AG04450 (cell line): Measurements from ENCODE around the gene MITF. TPM values are rescaled to one million over a fixed set of nuclear protein-coding genes. Genes with fewer than 3 reads are reported as not detected.

Experiments
- CTCF ChIA-PET: fragments of 300-600, 350-600 bp; formaldehyde crosslinking; extraction: SDS; loops from one replicate; lab custom pipeline; 2022; ENCODE audit warnings: antibody characterized with exemption, inconsistent platforms; lab: Charles Lee
- POLR2A ChIA-PET: fragments of 350-600 bp; formaldehyde crosslinking; extraction: SDS; loops from one replicate; lab custom pipeline; 2021; ENCODE audit warnings: antibody characterized with exemption, inconsistent platforms; lab: Yijun Ruan, JAX
- DNase-seq: peaks from one replicate; pipeline ENCODE4 v3.0.0-alpha.2; 2011; ENCODE audit warnings: low read depth, low spot score
- H3K27ac ChIP-seq: one replicate; pipeline ENCODE4 v1.5.1; 2012; ENCODE audit warnings: low read depth, low read length, control low read depth
- H3K27me3 ChIP-seq: one replicate; pipeline ENCODE4 v1.6.0; 2012; ENCODE audit warnings: low read length; ENCODE audit not compliant: control insufficient read depth, insufficient read depth
- H3K4me3 ChIP-seq: 2 replicates; pipeline ENCODE4 v1.5.1; 2011; ENCODE audit warnings: mild to moderate bottlenecking, low read depth, low read length, control low read depth
- H3K9me3 ChIP-seq: 2 replicates; pipeline ENCODE4 v1.5.1; 2012; ENCODE audit warnings: low read length; ENCODE audit not compliant: control insufficient read depth, insufficient read depth
- polyA plus RNA-seq: library from polyadenylated mRNA; depleted of rRNA; stranded (reverse); fragments of >200 nt; gene quantifications from 2 replicates; pipeline ENCODE4 v1.2.3, GENCODE V29; 2011
- TF ChIP-seq, protein P1 (sequence below): IDR thresholded peaks from 2 replicates; pipeline ENCODE4 v1.5.1; 2011; ENCODE audit warnings: low read depth, low read length, control low read depth, inconsistent platforms

Gene MITF
- polyA plus RNA-seq, 1 experiment = 32.2 TPM

DNA sequence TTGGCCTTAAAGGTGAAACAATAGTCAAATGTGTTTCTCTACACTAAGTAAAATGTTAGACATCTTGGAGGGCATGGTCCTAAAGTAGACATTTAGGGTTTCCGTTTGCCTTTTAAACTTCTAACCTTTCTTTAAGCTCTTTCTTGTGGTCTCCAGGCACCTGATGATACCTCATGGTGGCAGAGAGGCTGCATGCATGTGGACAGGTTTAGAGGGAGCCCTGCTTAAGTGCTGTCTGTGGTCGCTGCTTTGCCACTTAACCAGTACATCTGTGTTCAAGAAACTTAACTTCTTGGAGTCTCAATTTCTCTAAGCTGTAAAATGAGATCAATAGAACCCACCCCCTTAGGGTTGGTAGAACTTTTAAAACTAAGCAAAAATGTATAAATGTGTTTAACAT lies 6.2 kb downstream of the MITF start:
- DNase-seq = no peak
- POLR2A ChIA-PET = no interaction called here
- no peaks in the 10 kb centered on the region for H3K27me3 ChIP-seq
- H3K9me3 ChIP-seq = no peaks in the 10 kb centered on the region
- CTCF ChIA-PET = interaction anchor here (1.4 kb wide), 1 partner anchor 109 kb away, joined by 3 read pairs; no protein-coding TSS in a partner anchor
- no peak overlapping the region for H3K4me3 ChIP-seq
- no peak overlapping the region for H3K27ac ChIP-seq
- TF ChIP-seq, protein P1, sequence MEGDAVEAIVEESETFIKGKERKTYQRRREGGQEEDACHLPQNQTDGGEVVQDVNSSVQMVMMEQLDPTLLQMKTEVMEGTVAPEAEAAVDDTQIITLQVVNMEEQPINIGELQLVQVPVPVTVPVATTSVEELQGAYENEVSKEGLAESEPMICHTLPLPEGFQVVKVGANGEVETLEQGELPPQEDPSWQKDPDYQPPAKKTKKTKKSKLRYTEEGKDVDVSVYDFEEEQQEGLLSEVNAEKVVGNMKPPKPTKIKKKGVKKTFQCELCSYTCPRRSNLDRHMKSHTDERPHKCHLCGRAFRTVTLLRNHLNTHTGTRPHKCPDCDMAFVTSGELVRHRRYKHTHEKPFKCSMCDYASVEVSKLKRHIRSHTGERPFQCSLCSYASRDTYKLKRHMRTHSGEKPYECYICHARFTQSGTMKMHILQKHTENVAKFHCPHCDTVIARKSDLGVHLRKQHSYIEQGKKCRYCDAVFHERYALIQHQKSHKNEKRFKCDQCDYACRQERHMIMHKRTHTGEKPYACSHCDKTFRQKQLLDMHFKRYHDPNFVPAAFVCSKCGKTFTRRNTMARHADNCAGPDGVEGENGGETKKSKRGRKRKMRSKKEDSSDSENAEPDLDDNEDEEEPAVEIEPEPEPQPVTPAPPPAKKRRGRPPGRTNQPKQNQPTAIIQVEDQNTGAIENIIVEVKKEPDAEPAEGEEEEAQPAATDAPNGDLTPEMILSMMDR = no peak

DNA sequence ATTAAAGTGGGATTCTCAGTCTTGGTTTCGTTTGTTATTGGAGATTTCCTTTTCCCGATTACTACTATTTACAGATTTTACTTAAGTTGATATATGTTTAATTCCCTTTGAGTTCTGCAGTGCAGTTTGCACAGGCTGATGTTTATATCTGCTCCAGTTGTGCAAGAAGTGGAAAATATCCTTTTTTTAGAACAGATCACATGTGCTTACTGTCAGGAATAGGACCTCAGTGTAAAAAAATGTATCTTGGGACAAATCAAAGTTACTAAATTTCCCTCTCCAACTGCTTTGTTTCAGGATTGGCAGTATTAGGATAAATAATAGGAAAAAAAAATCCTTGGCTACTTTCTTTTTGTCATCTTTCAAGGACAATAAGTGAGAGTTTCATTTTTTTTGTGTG lies 6.9 kb downstream of the MITF start:
- Histone ChIP-seq H3K4me3 (no peak overlapping the region), H3K27me3 (no peaks in the 10 kb centered on the region), H3K27ac (no peak overlapping the region), H3K9me3 (no peaks in the 10 kb centered on the region)
- ChIA-PET POLR2A (interaction anchor here (0.6 kb wide), 1 partner anchor 39 kb away, joined by 4 read pairs; no protein-coding TSS in a partner anchor), CTCF (interaction anchor here (0.7 to 1.4 kb wide), 2 partner anchors 20 to 109 kb away, joined by 3 read pairs; no protein-coding TSS in a partner anchor)
- TF ChIP-seq, protein P1 = no peak
- DNase-seq = peak; percentile 36

DNA sequence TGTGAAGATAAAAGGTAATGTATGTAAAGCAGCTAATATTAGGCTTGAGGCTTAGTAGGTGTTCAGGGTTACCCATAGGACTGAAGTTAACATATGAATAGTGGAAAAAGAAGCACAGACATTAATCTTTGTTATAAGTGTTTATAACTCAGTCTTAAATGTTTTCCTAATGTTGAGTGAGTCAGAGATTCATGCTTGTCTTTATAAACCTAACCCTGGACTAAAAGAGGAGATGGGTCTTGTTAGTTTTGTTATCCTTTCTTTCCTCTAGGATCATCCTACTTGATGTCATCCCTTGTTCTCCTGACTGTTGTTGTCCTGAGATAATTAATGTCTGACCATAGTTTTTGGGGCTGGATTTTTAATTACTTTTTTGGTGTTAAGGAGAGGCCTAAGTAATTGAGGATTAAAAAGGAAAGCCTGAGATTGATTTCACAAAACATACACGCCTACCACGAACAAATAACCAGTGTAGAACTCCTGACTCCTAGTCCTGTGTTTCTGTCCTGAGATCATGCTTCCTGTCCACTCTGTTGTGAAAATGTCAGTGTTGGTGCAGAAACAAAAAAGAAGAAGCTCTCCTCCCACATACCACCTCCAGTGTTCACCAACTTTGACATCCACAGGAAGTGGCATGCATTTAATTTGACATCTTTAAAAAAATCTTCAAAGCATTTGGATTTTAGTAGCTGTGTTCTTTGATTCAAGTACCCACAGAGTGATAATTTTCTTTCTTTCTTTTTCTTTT lies 8.4 kb downstream of the MITF start:
- Histone ChIP-seq H3K9me3 (peaks cover 1% of the 10 kb centered on the region), H3K27me3 (no peaks in the 10 kb centered on the region), H3K4me3 (no peak overlapping the region), H3K27ac (peak overlapping the region; percentile 49)
- POLR2A ChIA-PET = interaction anchor here (1.5 kb wide), 1 partner anchor 23 kb away, joined by 4 read pairs; no protein-coding TSS in a partner anchor
- DNase-seq = no peak
- CTCF ChIA-PET = interaction anchor here (0.6 to 1.5 kb wide), 3 partner anchors 45 to 108 kb away, joined by 3 to 5 read pairs (median 3); no protein-coding TSS in a partner anchor
- TF ChIP-seq, protein P1 = no peak

DNA sequence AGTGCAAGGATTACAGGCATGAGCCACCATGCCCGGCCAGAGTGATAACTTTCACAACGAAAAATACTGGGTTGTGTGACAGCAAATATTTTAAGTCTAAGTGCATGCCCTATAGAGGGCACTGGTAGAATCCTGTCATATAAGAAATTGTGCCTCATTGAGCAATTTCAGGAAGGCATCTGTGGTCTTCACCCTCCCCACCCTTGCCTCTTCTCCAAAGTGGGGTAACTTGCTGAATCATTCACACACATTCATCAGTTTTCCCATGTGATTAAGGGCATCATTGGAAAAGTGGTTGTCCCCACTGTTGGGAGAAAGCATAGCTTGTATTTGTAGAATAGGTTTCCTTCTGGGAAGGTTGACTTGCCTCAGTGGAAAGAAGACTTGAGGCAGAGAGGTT lies 9.2 kb downstream of the MITF start:
- H3K4me3 ChIP-seq = no peak overlapping the region
- H3K27ac ChIP-seq = no peak overlapping the region
- no peaks in the 10 kb centered on the region for H3K27me3 ChIP-seq
- H3K9me3 ChIP-seq = peaks cover 9% of the 10 kb centered on the region
- DNase-seq = no peak
- TF ChIP-seq, protein P1 = no peak
- ChIA-PET CTCF (interaction anchor here (1.0 to 2.1 kb wide), 3 partner anchors 9 to 57 kb away, joined by 3 to 5 read pairs (median 4); partner anchors contain the start of gene MITF), POLR2A (interaction anchor here (1.5 kb wide), 1 partner anchor 23 kb away, joined by 4 read pairs; no protein-coding TSS in a partner anchor)

DNA sequence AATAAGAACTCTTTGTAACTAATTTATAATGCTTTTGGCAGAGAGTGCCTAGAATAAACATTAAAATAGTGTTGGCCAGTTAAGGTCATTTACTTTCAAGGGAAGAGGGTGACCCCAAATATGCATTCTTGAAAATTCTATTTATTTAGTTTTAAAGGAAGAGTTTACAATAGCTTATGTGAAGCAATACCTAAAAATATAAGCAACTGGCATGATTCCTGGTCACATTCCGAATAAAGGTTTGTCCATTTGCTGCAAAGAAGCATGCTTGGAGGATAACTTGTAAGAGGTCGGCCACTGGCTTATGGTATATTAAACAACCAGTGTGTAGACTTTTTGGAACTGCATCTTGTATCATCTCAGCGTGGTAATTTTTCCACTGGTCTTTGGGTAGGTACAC lies 10.2 kb downstream of the MITF start:
- peak; percentile 61 for DNase-seq
- TF ChIP-seq, protein P1 = no peak
- no peaks in the 10 kb centered on the region for H3K27me3 ChIP-seq
- no peak overlapping the region for H3K4me3 ChIP-seq
- peaks cover 10% of the 10 kb centered on the region for H3K9me3 ChIP-seq
- no peak overlapping the region for H3K27ac ChIP-seq
- POLR2A ChIA-PET = no interaction called here
- CTCF ChIA-PET = interaction anchor here (1.9 to 2.1 kb wide), 2 partner anchors 10 to 43 kb away, joined by 4 to 7 read pairs; partner anchors contain the start of gene MITF
